Measurements from ENCODE around the gene NXPH1.
A peak's percentile ranks its signal among the peaks of the same experiment; 100 is the strongest.

Gene NXPH1

DNA sequence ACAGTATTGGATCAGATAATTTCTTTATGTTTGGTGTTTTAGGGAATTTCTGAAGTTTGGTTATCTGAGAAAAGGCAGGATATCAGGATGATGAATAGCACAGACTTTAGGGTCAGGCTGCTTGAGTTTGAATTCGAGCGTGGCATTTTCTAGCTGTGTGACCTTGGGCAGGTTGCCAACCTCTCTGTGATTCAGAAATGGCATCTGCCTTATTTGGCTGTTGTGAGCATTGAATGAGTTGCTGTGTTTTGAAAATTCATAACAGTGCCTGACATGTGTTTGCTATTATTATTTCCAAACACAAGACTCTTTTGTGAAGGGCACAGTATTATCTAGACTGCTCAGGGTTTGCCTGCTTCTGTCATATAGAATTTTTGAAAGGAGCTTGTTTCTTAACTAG, 66.9 kb downstream of the NXPH1 start:
- TF ChIP-seq GATA1 (IDR thresholded peaks at IDR 0.05; ENCODE audit: low read depth, low read length) (no peak), POLR2A (IDR thresholded peaks at IDR 0.05; ENCODE audit: low read length) (no peak)
- DNase-seq: no peak

DNA sequence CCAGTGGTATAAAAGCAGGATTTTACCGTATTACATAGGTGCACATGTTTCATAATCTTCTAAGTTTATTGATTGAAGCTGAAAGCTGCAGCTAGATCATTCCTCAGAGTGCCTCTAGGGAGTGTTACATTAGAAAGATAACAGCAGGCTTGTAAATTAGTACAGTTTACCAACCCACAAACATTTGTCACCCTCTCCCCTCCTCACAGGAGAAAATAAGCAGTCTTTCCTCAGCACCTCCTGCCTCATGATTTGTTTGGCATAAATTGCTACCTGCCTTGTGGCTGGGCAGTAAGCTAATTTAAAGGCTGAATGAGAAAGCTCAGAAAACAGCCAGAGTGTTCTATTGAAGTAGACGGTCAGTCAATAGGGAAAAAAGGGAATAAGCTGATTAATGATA, 74.2 kb downstream of the NXPH1 start:
- no peak for TF ChIP-seq GATA1 (IDR thresholded peaks at IDR 0.05; ENCODE audit: low read depth, low read length)
- TF ChIP-seq POLR2A (IDR thresholded peaks at IDR 0.05; ENCODE audit: low read length): no peak

DNA sequence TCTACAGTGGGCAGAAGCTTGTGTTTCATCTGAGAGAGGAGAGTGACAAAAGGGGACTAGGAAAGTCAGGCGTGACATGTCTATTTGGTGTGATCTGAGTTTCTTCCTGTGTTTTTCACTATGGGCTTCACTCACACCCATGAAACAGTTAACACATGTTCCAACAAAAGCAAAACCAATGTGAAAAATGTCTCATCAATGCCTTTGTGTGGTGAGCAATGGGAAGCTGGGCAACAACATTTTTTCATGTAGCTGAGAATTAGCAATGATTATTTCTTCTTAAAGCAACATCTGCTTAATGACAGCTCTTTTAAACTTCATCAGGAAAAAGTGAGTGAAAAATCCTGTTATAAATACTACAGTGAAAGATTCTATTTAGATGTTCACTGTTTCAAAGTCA, 76.2 kb downstream of the NXPH1 start:
- DNase-seq: no peak
- TF ChIP-seq POLR2A (IDR thresholded peaks at IDR 0.05; ENCODE audit: low read length): no peak
- TF ChIP-seq GATA1 (IDR thresholded peaks at IDR 0.05; ENCODE audit: low read depth, low read length): no peak

More for the DNA sequence above, 74.2 kb downstream of the NXPH1 start:
- no peak for DNase-seq

DNA sequence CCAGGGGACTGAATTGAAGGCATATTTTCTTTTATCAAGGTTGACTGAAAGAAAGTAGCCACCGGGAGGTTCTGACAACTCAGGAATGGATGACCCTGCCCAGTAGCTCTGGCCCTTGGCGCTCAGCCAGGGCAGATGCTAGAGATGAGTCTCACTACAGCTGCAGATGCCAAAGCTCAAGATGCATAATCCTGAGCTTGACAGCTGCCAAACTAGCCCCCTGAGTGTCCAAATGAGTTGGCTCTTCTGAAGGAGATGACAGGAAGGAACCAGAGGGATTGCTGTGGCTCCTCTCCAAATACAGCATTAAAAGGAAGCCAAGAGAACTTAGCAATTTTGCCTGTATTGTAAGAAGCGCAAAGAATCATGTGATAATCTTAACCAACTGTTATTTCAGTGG, 78.4 kb downstream of the NXPH1 start:
- no peak for DNase-seq
- TF ChIP-seq POLR2A (IDR thresholded peaks at IDR 0.05; ENCODE audit: low read length) (no peak), GATA1 (IDR thresholded peaks at IDR 0.05; ENCODE audit: low read depth, low read length) (no peak)

GRCh38 chr7:8514781-8515519, 81.5 kb downstream of the NXPH1 start:
- DNase-seq: no peak
- TF ChIP-seq GATA1 (IDR thresholded peaks at IDR 0.05; ENCODE audit: low read depth, low read length): no peak
- no peak for TF ChIP-seq POLR2A (IDR thresholded peaks at IDR 0.05; ENCODE audit: low read length)

DNA sequence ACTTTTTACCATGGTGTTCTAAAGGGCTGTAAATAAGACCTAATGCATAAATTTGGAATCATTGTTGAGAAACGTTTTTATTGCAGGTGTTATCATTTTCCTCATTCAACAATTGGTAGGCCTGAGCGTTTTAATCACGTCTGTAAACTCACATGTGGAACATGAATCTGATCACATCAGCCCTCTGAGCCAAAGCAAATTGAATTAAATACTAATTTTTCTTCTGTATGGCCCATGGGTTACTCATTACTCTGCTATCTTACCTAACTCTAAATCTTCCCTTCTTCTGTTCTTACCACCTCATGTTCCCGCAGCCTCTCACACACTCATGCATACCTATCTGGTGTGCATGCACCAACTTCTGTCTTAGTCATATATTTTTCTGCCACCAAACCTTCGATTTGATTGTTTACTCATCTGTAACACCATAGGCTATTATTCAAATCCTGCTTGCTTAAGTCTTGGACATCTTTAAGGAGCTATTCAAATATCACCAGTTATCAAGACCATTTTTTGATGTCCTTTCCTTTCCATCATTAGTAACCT, 82.3 kb downstream of the NXPH1 start:
- no peak for TF ChIP-seq GATA1 (IDR thresholded peaks at IDR 0.05; ENCODE audit: low read depth, low read length)
- no peak for TF ChIP-seq POLR2A (IDR thresholded peaks at IDR 0.05; ENCODE audit: low read length)
- DNase-seq: no peak

- peak; percentile 3 to 46 for DNase-seq
- TF ChIP-seq POLR2A (IDR thresholded peaks at IDR 0.05; ENCODE audit: low read length) (no peak), GATA1 (IDR thresholded peaks at IDR 0.05; ENCODE audit: low read depth, low read length) (no peak)
Observed at GRCh38 chr7:8516976-8517375, 83.6 kb downstream of the NXPH1 start.

- TF ChIP-seq POLR2A (IDR thresholded peaks at IDR 0.05; ENCODE audit: low read length): no peak
- TF ChIP-seq GATA1 (IDR thresholded peaks at IDR 0.05; ENCODE audit: low read depth, low read length): no peak
- DNase-seq: no peak
Observed at GRCh38 chr7:8528311-8528710, 94.9 kb downstream of the NXPH1 start.

- TF ChIP-seq GATA1 (IDR thresholded peaks at IDR 0.05; ENCODE audit: low read depth, low read length) (no peak), POLR2A (IDR thresholded peaks at IDR 0.05; ENCODE audit: low read length) (no peak)
Observed at GRCh38 chr7:8531991-8532515, 98.6 kb downstream of the NXPH1 start.

DNA sequence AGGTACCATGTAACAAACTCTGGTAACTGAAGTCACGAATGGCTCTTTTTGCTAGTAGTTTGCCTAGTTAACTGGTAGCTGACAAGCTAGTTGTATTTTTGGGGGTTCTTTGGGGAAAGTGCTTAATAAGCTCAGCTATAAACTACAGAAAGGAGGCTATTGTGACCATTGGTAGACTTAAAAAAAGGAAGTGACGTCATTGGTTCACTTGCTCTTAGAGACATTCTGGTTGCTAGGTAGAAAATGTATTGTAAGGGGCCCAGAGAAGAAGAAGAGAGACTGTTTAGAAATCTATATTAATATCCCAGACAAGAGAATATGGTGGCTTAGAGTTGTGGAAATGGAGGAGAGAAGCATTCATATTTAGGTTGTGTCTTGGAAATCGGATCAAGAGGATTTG, 103.0 kb downstream of the NXPH1 start:
- no peak for DNase-seq
- no peak for TF ChIP-seq GATA1 (IDR thresholded peaks at IDR 0.05; ENCODE audit: low read depth, low read length)
- no peak for TF ChIP-seq POLR2A (IDR thresholded peaks at IDR 0.05; ENCODE audit: low read length)

More at GRCh38 chr7:8531991-8532515, 98.6 kb downstream of the NXPH1 start:
- DNase-seq: no peak

GRCh38 chr7:8549046-8549445, 115.6 kb downstream of the NXPH1 start:
- DNase-seq: no peak
- TF ChIP-seq GATA1 (IDR thresholded peaks at IDR 0.05; ENCODE audit: low read depth, low read length): no peak
- TF ChIP-seq POLR2A (IDR thresholded peaks at IDR 0.05; ENCODE audit: low read length): no peak

- no peak for TF ChIP-seq POLR2A (IDR thresholded peaks at IDR 0.05; ENCODE audit: low read length)
- TF ChIP-seq GATA1 (IDR thresholded peaks at IDR 0.05; ENCODE audit: low read depth, low read length): no peak
- DNase-seq: no peak
Observed at GRCh38 chr7:8560501-8560900, 127.1 kb downstream of the NXPH1 start.

- no peak for DNase-seq
- TF ChIP-seq POLR2A (IDR thresholded peaks at IDR 0.05; ENCODE audit: low read length): no peak
- no peak for TF ChIP-seq GATA1 (IDR thresholded peaks at IDR 0.05; ENCODE audit: low read depth, low read length)
Observed at GRCh38 chr7:8561449-8561848, 128.0 kb downstream of the NXPH1 start.

DNA sequence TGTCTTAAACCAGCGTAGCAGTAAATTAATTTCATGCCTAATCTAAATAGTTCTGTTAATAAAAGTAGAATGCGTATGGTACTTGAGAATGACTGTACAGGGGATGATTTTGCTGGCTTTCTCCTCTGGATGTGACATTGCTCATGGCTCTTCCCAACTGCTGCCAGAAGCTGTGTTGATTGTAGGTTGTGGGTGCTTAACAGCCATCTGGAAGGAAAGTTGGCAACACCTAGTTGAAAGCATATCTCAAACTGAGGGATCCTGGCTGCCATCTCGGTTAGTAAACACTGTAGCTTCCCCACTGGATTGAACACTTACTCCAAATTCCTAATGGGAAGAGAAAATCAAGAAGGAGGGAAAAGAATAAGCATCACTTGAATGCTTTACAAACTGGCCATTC, 130.9 kb downstream of the NXPH1 start:
- no peak for DNase-seq
- TF ChIP-seq POLR2A (IDR thresholded peaks at IDR 0.05; ENCODE audit: low read length) (no peak), GATA1 (IDR thresholded peaks at IDR 0.05; ENCODE audit: low read depth, low read length) (no peak)

- TF ChIP-seq POLR2A (IDR thresholded peaks at IDR 0.05; ENCODE audit: low read length) (no peak), GATA1 (IDR thresholded peaks at IDR 0.05; ENCODE audit: low read depth, low read length) (no peak)
- DNase-seq: no peak
Observed at GRCh38 chr7:8566016-8566415, 132.6 kb downstream of the NXPH1 start.

Data from erythroblast (primary cell).